Measurements from ENCODE around the gene WBP4.

GRCh38 chr13:41013835-41014234 lies 47.5 kb upstream of the WBP4 start:
- TF ChIP-seq POLR2A (IDR thresholded peaks at IDR 0.05; ENCODE audit: low read length) (no peak), GATA1 (IDR thresholded peaks at IDR 0.05; ENCODE audit: low read depth, low read length) (no peak)
